Duodenal mucosa (tissue), 2 donors: ENCODE results near the gene MC2R.

Experiments
- H3K27ac ChIP-seq: one replicate; pipeline ENCODE4 v1.7.0; 2013; ENCODE audit warnings: low read depth, low read length
- H3K27me3 ChIP-seq, 2 donors: one replicate each; pipeline ENCODE4 v1.7.0; 2013; ENCODE audit warnings: low read length in 2 of 2, control low read depth in 1 of 2; ENCODE audit not compliant: insufficient read depth in 2 of 2, control insufficient read depth in 1 of 2
- H3K36me3 ChIP-seq, 2 donors: one replicate each; pipeline ENCODE4 v1.7.0; 2013; ENCODE audit warnings: low read length in 2 of 2, control low read depth in 1 of 2; ENCODE audit not compliant: insufficient read depth in 2 of 2, control insufficient read depth in 1 of 2
- H3K4me1 ChIP-seq, 2 donors: one replicate each; pipeline ENCODE4 v1.7.0; 2013; ENCODE audit warnings: low read length in 2 of 2, control low read depth in 1 of 2; ENCODE audit not compliant: insufficient read depth in 2 of 2, control insufficient read depth in 1 of 2
- H3K4me3 ChIP-seq, 2 donors: one replicate each; pipeline ENCODE4 v1.7.0; 2013; ENCODE audit warnings: low read length in 2 of 2, low read depth in 1 of 2
- H3K9ac ChIP-seq, 2 donors: one replicate each; pipeline ENCODE4 v1.7.0; 2013; ENCODE audit warnings: low read length in 2 of 2, low read depth in 1 of 2
- H3K9me3 ChIP-seq, 2 donors: one replicate each; pipeline ENCODE4 v1.7.0; 2013; ENCODE audit warnings: low read length in 2 of 2, control low read depth in 1 of 2; ENCODE audit not compliant: control insufficient read depth in 1 of 2

MC2R gene

GRCh38 chr18:13915391-13915790, at the start of gene MC2R:
Gene MC2R, minus strand, starts transcription at chr18:13915536. Its CDS starts 30,018 bp downstream, at chr18:13885518.
- Histone ChIP-seq H3K27me3 (no peaks in the 10 kb centered on the region), H3K9me3 (no peaks in the 10 kb centered on the region), H3K4me1 (no peaks in the 10 kb centered on the region), H3K9ac (no peak within 1 kb of the TSS), H3K36me3 (no peaks in the 10 kb centered on the region), H3K27ac (no peak within 1 kb of the TSS), H3K4me3 (no peak within 1 kb of the TSS)

- Histone ChIP-seq H3K27me3 (no peaks in the 10 kb centered on the region), H3K9ac (no peak overlapping the region), H3K4me1 (no peaks in the 10 kb centered on the region), H3K9me3 (no peaks in the 10 kb centered on the region), H3K36me3 (no peaks in the 10 kb centered on the region), H3K27ac (no peak overlapping the region), H3K4me3 (no peak overlapping the region)
Observed at GRCh38 chr18:13945811-13946210, 30.5 kb upstream of the MC2R start.

GRCh38 chr18:13943338-13943737, 28.0 kb upstream of the MC2R start:
- Histone ChIP-seq H3K9me3 (no peaks in the 10 kb centered on the region), H3K27ac (no peak overlapping the region), H3K4me1 (no peaks in the 10 kb centered on the region), H3K36me3 (no peaks in the 10 kb centered on the region), H3K4me3 (no peak overlapping the region), H3K27me3 (no peaks in the 10 kb centered on the region), H3K9ac (no peak overlapping the region)

GRCh38 chr18:13940326-13940725, 25.0 kb upstream of the MC2R start:
- Histone ChIP-seq H3K36me3 (no peaks in the 10 kb centered on the region), H3K27me3 (no peaks in the 10 kb centered on the region), H3K4me1 (no peaks in the 10 kb centered on the region), H3K9ac (no peak overlapping the region), H3K9me3 (no peaks in the 10 kb centered on the region), H3K27ac (no peak overlapping the region), H3K4me3 (no peak overlapping the region)

- no peak overlapping the region for H3K4me3 ChIP-seq
- H3K27me3 ChIP-seq, result no peaks in the 10 kb centered on the region
- H3K27ac ChIP-seq, result no peak overlapping the region
- no peak overlapping the region for H3K9ac ChIP-seq
- H3K9me3 ChIP-seq, result no peaks in the 10 kb centered on the region
- no peaks in the 10 kb centered on the region for H3K4me1 ChIP-seq
- H3K36me3 ChIP-seq, result no peaks in the 10 kb centered on the region
Observed at GRCh38 chr18:13934676-13935075, 19.3 kb upstream of the MC2R start.

GRCh38 chr18:13934058-13934457, 18.7 kb upstream of the MC2R start:
- Histone ChIP-seq H3K27ac (no peak overlapping the region), H3K4me1 (no peaks in the 10 kb centered on the region), H3K4me3 (no peak overlapping the region), H3K36me3 (no peaks in the 10 kb centered on the region), H3K9ac (no peak overlapping the region), H3K27me3 (no peaks in the 10 kb centered on the region), H3K9me3 (peaks cover 0 to 6% of the 10 kb centered on the region in 2 donors)

- no peaks in the 10 kb centered on the region for H3K27me3 ChIP-seq
- H3K27ac ChIP-seq, result no peak overlapping the region
- H3K9me3 ChIP-seq, result peaks cover 3 to 10% of the 10 kb centered on the region in 2 donors
- no peaks in the 10 kb centered on the region for H3K36me3 ChIP-seq
- no peak overlapping the region for H3K4me3 ChIP-seq
- H3K4me1 ChIP-seq, result no peaks in the 10 kb centered on the region
- no peak overlapping the region for H3K9ac ChIP-seq
Observed at GRCh38 chr18:13932285-13933025, 17.1 kb upstream of the MC2R start.

- Histone ChIP-seq H3K9ac (no peak overlapping the region), H3K9me3 (peaks cover 3 to 10% of the 10 kb centered on the region in 2 donors)
Observed at GRCh38 chr18:13930964-13931363, 15.6 kb upstream of the MC2R start.

GRCh38 chr18:13923221-13923620, 7.9 kb upstream of the MC2R start:
- Histone ChIP-seq H3K4me3 (no peak overlapping the region), H3K27me3 (no peaks in the 10 kb centered on the region), H3K9ac (no peak overlapping the region), H3K36me3 (no peaks in the 10 kb centered on the region), H3K27ac (no peak overlapping the region), H3K9me3 (no peaks in the 10 kb centered on the region), H3K4me1 (no peaks in the 10 kb centered on the region)

More at GRCh38 chr18:13930964-13931363, 15.6 kb upstream of the MC2R start:
- H3K27me3 ChIP-seq, result no peaks in the 10 kb centered on the region
- no peak overlapping the region for H3K27ac ChIP-seq
- H3K4me3 ChIP-seq, result no peak overlapping the region
- no peaks in the 10 kb centered on the region for H3K4me1 ChIP-seq
- H3K36me3 ChIP-seq, result no peaks in the 10 kb centered on the region

- Histone ChIP-seq H3K27ac (no peak overlapping the region), H3K36me3 (no peaks in the 10 kb centered on the region), H3K9me3 (no peaks in the 10 kb centered on the region), H3K4me3 (no peak overlapping the region), H3K4me1 (no peaks in the 10 kb centered on the region), H3K9ac (no peak overlapping the region), H3K27me3 (no peaks in the 10 kb centered on the region)
Observed at GRCh38 chr18:13918898-13919297, 3.6 kb upstream of the MC2R start.
